HG02588 (cell line): ENCODE results near the gene VAPB.
"Not testable (repeated sequence)": the region's sequence is repeated elsewhere in the genome, so short reads cannot be mapped to it uniquely, and the experiment has no call there.

ENCODE experiments used
- ATAC-seq: cut with Tn5 transposase; IDR thresholded peaks from one replicate; pipeline ENCODE4 v1.9.1; 2021; ENCODE audit warnings: mild to moderate bottlenecking, moderate library complexity; ENCODE audit not compliant: unreplicated experiment

The VAPB gene, protein sequence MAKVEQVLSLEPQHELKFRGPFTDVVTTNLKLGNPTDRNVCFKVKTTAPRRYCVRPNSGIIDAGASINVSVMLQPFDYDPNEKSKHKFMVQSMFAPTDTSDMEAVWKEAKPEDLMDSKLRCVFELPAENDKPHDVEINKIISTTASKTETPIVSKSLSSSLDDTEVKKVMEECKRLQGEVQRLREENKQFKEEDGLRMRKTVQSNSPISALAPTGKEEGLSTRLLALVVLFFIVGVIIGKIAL

DNA sequence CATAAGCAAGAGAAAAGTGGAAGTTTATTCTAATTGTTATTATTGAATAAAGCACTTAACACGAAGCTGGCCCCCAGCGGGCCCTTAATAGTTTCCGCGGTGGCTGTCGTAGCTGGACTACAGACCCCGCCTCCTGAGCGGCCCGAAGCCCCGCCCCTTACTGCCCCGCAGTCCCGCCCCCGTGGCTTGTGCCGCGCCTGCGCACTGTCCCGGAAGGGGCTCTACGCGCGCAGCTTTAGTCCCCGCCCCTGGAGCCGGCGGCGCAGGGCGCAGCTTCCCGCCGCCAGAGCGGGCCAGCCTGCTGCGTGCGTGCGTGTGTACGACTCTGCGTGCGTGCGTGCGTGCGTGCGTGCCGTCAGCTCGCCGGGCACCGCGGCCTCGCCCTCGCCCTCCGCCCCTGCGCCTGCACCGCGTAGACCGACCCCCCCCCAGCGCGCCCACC lies at the start of gene VAPB:
Gene VAPB (plus strand): TSS at position 348 of the 442 bp plus-strand sequence. CDS start 231 bp downstream, outside the sequence.
- peak; percentile 97 for ATAC-seq

DNA sequence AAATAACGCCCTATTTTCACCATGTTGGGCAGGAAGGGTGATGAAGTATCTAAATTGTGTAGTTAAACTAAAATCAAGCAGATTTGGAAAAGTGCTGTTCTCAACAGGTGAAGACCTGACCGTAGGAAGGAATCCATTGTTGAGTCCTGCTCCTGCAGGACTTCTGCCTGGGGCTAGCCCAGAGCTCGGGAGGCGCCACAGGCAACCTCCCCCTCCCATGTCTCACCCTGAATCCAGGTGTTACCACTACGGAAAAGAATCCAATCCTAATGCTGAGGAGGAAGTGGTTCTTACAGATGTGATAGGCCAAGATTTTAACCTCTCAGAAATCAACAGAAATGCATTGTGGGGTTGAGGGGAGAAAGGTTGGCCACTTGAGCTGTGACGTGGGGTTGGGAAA lies 49.3 kb upstream of the VAPB start:
- no peak for ATAC-seq

DNA sequence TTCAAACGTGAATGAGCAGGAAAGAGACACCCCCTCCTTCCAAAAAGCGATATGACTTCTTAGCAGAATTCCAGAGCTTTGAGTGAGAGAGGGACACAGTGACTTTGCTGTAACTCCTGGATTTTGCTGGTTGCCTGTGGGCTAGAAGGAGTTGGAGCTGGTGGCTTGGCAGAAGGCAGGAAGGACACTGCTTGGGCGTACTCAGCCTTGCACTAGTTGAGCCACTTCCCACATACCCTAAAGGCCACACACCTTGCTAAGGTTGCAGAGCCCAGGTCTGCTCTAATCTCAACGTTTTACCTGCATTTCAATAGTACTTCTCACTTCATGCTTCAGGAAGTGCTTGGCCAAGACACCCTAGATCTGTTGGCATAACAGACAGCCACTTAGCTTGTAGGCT lies 48.9 kb upstream of the VAPB start:
- ATAC-seq, result no peak

DNA sequence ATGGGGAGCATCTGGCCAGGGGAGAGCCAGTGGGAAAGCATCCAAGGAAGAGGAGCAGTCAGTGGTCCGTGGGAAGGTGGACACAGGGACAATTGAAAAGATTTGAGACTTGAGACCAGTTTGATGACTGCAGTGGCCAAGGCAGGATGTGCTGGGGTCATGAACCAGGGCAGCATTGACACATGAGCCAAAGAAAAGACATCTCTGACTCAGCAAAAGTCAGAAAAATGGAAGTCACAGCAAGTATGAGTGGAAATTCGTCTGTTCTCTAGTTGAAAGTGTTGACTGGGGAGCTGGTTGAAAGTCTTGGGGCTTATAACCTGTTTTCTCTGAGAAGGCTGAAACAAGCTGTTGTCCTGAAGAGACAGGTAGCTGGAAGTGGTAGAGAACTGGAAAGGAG lies 48.2 kb upstream of the VAPB start:
- ATAC-seq, result no peak

DNA sequence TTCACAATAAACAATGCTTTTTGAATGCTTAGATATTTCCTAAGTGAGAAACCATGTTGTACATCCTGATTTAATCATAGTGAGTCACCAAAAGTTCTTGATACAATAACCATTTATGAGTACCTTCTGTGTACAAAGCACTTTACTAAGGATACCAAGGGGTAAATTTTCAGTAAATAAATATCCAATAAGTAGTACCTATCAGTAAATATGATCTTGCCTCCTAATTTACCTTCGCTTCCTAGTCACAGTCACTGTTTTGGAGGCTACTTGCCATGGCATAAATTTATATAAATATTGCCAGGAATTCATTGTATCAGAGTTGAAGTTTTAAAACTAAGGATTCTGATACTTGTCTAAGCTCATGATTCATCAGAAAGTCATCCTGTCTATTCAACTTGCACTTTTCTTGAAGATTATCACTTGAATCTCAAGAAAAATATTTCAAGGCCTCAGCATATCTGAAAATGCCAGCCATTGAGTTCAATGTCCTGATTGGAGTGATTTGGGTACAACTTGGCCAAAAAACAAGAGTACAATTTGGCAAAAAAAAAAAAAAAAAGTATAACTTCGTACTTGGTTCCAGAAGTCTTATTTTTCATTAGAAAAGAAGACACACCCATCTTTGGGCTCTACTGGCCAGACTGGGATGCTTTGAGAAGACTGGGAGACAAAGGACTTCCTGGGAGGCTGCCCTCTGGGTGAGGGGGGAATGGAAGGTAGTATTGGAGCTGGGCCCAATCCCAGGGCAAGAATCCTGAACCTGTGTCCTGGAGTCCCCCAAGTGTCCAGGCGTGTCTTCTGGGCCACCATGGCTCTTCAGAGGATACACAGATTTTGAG lies 46.7 kb upstream of the VAPB start:
- no peak for ATAC-seq

DNA sequence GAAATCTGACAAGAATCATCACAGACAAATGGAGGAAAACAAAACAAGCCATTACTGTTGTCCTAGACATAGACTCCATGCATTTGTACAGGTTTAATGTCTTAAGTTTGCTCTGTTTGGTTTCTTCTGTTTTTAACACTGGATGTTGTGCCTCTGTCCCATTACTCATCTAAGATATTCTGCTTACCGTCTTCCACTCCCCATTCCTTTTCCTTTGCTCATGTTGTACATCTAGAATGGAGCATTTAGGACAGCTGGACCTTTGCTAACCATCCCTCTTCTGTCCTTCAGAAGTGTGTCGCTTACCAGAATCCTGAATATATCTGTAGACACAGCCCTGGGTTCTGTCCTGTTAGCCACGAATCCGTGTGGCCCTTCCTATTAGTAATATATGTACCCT lies 44.3 kb upstream of the VAPB start:
- no peak for ATAC-seq

DNA sequence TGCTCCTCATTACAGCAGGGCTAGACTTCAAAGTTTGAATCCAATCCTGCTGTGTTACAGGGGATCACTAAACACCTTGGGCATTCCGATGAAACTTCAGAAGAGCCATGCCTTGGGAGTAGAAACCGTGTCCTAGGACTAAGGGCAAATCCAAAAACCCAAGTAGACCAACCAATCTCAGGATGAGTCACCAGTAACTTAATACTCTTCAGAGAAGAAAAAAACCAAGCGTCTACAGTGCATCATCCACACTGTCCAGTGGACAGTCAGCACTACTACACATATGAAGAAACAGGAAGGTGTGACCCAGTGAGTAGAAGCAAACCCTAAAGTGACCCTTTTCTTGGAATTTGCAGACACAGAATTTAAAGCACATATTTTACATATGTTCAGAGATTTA lies 39.5 kb upstream of the VAPB start:
- ATAC-seq, result no peak

DNA sequence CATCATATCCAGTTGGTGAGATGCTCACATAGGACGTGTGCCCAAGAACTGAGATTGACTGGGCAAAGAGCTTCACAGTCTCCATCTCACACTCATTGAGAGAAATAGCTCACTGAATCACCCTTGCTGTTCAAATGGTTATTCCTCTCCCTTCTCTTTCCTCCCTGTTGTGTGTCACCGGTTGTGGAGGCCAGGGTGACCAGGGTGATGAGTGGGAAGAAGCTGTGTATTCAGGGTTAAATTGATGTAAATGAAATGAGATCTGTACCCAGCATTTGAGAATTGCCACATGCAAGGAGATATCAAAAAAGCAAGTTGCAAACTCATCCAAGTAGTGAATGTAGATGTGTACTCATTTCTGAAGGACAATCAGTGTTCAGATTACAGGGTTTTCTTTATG lies 36.6 kb upstream of the VAPB start:
- ATAC-seq, result no peak

DNA sequence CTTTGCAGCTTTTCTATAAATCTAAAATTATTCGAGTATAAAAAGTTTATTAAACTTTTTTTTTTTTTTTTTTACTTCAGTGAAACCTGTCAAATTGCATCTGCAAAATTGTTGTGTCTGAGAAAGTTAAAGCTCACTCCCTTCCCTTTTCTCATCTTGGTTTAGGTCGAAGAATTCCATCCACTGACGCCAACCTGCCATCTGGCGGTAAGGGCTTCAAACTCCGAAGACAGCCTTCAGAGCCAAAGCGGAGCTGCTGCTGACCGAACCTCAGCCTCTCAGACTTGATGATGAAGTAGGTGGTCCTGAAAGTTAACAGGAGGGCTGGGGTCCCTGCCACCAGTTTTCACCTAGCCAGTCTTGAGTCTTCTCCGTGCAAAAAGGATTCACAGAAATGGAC lies 29.6 kb upstream of the VAPB start:
- ATAC-seq, result no peak

DNA sequence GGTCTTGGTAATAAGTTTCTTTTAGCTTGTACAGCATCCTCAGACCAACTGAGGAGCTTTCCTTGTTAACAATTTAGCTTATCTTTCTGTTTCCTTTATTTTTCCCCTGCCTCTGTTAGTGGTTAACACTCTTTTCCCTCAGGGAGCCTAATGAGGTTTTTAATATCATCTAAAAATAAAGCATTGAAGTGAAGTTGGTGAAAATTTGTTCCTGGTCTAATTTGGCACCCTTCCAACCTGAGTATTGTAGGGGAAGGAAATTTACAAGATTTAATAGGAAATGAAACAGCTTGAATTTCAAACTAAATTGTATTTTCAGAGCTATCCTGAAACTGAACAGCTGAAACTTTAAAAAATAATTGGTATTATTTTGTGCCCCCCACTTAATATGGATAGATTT lies 28.1 kb upstream of the VAPB start:
- no peak for ATAC-seq

DNA sequence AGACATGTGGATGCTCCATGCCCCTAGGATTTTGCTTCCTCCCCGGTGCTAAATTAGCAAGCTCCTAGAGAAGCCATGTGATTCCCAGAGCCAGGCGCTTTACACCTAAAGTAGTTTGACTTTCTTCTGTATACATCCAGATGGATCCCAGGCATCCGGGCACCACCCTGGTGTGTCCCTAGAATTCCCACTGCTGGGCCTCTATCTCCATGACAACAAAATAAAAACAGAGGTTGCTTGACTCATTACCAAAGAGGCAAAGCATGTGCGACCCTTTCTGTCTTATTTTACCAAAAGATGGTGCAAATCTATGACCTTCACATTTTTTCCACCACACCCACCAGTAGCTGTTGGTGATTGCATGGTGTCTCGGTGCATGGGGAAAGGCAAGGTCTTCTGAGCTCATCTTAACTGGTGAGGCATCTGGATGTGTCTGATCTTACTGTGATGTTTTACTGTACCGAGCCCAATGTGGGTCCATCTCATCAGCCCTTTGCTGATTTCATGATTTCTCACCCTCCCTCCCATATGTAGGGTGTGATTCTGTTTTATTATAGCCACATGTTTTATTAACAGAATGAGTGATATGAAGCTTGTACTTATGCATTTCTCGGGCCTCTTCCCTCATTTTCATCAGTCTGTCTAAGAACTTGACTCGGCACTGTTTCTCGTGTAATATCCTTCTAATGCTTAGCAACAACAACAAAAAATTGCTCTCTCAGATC lies 27.4 kb upstream of the VAPB start:
- no peak for ATAC-seq

DNA sequence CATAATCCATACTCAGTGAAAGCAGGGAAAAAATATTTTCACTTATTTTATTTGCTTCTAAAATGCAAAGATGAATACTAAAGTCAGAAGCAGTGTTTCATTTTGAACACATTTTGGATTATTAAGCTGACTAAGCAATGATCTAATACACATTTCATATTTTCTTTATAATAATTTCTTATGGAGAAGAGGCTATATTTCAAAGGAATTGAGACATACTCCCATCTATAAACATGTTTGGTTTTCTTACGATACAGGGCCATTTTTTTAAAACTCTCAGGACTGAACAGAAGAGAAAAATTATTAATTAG lies 26.9 kb upstream of the VAPB start:
- ATAC-seq, result no peak

DNA sequence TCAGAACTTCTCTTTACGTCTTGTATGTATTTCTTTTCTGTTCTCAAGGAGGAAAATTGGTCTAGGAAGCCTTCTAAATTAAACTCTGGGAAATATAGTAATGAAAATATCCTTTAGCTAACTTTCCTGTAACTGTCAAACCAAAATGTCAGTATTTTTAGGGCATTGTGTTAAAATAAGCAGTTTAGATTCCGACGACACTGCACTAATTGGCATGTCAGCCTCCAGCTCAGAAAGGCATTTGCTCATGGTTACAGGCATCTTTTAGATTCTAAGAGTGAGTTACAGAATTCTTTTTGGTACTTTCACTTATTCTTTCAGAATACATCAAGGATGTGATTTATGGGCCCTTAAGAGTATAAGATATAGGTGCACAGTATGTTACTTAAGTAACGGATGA lies 26.1 kb upstream of the VAPB start:
- no peak for ATAC-seq

DNA sequence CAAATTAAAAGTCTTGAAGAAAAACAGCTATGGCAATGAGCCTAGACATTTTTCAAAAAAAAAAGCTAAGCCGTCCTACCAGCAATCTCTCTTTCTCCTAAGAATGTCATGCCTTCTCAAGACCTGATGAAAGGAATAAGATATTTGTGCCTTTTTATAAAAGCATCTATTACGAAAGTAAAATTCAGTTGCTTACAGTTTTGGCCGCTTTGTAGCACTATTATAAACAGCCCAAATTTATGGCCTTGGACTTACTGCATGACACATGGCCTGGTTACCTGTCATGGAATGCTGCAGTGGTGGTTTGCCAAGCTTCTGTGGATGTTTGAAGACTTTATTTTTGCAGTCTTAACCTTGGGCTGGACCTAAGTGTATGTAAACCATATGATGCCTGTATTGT lies 22.2 kb upstream of the VAPB start:
- no peak for ATAC-seq

DNA sequence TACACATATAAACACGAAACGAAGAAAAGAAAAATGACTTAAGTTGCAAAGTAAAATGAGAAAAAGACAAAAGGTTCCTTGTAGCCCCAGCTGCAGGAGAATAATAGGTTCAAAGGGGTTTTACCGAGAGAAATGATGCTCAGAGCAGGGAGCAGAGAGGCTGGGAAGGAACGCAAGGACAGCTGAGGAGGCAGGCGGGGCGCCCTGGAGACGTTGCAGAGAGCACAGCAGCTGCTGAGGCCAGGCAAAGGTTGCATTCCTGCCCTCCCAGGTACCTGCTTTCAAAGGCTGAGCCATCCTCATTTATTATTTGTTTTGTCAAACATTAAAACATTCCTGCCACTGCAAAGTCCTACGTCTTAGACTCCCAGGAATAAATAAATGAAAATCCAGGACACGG lies 16.2 kb upstream of the VAPB start:
- no peak for ATAC-seq

DNA sequence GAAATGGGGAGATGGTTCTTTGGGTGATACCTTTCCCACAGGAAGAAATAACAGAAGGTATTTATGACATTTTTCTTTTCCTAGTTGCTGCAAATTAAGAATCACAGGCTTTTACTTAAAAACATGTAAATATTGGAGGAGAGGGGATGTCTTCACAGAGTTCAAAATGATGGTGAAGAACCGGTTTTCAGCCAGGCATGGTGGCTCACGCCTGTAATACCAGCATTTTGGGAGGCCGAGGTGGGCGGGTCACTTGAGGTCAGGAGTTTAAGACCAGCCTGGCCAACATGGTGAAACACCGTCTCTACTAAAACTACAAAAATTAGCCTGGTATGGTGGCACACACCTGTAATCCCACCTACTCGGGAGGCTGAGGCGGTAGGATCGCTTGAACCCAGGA lies 15.7 kb upstream of the VAPB start:
- not testable (repeated sequence) for ATAC-seq

DNA sequence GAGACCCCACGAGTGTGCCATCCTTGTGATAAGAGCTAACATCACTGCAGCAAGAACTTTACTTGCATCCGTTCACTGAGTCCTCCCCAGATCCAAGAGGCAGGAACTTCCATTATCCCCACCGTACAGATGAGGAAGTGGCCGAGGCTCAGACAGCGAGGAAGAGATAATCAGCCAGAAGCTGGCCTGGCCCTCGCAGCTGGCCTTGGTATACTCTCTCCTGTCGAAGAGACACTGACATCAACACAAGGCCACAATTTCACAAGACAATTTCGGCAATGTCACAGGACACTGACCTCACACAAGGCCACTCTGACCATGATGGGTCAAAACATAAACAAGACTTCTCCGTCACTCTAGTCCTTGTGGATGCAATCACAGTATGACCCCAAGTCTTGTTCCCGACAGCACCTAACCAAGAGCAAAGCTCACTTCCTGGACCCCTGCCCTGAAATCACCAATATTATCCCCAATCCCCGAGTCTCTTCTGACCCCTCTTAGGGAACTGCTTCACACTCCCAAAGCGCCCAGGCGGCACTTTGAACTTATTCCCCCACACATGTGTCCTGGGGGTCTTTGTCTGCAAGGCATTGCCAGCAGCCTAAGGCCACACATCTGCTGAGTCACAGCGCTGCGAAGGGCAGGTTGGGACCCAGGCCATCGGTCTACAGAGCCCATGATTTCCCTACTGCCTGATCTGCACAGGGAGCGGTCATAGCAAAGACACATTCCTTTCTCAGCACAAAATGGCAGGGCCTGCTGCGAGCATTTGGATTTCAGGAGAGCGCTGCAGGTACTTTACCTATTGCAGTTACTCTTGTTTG lies 14.8 kb upstream of the VAPB start:
- ATAC-seq, result no peak

DNA sequence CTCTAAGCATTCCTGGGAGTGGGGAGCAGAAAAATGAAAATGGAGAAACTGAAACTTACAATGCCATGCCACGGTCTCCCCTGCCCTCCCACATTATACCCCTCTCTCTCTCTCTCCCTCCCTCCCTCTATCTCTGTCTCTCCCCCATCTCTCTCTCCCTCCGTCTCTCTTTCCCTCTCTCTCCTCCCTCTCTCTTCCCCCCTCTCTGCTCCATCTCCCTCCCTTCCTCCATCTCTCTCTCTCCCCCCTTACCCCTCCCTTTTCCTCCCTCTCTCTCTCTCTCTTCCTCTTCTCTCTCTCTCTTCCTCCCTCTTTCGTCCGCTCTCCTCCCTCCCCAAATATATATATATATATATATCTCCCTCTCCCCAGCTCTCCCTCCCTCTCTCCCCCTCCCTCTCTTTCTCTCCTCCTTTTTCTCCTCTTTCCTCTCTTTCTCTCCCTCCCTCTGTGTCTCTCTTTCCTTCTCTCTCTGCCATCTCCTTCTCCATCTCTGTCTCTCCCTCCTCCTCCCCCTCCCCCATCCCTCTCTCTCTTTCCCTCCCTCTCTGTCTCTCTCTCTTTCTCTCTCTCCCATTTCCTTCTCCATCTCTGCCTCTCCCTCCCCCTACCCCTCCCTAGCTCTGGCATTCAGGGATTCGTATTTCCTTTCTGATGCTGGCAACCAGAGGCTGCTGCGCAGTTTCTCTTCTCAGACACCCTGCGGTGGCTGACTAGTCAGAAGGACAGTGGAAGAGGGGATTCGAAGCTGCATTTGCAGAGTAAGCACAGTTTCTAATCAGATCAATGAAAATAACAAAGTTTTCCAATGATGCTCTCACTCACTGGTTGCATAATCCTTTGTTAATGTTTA lies 13.9 kb upstream of the VAPB start:
- no peak for ATAC-seq

DNA sequence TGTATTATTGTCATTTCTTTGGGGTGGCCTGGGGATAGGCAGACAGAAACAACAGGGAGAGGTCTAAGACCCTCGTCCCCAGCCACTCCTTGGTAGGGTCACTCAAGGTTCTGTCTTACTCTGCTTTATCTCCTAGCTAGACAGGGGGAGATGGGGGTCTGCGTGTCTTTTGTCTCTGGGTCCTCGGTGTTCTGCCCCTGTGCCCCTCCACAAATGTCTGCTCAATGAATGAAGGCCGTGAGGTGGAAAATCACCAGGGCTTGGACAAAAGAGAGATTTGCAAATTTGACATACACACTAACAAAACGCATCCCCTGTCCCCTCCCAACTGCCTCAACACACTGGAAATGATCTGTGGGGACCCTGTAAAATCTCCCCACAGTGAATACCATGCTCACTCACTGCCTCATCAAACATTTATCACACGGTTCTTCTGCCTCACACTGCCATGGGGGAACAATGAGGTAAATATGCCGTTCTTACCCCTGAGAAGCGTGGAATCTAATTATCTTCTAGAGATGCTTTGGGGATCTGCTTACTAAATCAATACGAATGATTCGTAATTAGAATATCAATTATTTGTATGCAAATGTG lies 13.2 kb upstream of the VAPB start:
- ATAC-seq, result no peak

DNA sequence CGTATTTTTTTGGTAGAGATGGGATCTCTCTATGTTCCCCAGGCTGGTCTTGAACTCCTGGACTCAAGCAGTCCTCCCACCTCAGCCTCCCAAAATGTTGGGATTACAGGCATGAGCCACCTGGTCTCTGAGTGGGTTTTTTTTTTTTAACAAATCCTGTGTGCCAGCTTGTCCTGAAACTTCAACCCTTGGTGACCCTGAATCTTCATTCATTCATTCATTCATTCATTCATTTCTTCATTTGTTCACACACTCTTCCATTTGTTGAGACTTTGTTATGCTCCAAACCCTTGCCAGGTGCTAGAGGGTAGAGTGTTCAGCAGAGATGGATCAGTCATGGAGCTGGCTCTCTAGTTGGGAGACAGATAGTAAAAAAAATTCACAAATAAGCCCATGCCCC lies 12.0 kb upstream of the VAPB start:
- no peak for ATAC-seq
